ENCODE data around the gene PSMC3IP.

PSMC3IP gene

GRCh38 chr17:42568341-42569111 is 9.0 kb downstream of the PSMC3IP start:
- DNase-seq (ENCODE audit: low spot score): no peak
- TF ChIP-seq CTCF (IDR thresholded peaks at IDR 0.05; ENCODE audit: extremely low read depth, missing control alignments): no peak

GRCh38 chr17:42566883-42567573 is 10.5 kb downstream of the PSMC3IP start, which contains the start of gene MLX:
TSS of gene MLX (plus strand) at chr17:42567100. CDS start at chr17:42567125, 25 bp downstream.
- peak; percentile 100 for DNase-seq (ENCODE audit: low spot score)
- TF ChIP-seq CTCF (IDR thresholded peaks at IDR 0.05; ENCODE audit: extremely low read depth, missing control alignments): no peak

GRCh38 chr17:42566215-42566882 is 11.2 kb downstream of the PSMC3IP start:
- no peak for TF ChIP-seq CTCF (IDR thresholded peaks at IDR 0.05; ENCODE audit: extremely low read depth, missing control alignments)
- no peak for DNase-seq (ENCODE audit: low spot score)

GRCh38 chr17:42565523-42566214 is 11.9 kb downstream of the PSMC3IP start:
- no peak for DNase-seq (ENCODE audit: low spot score)
- no peak for TF ChIP-seq CTCF (IDR thresholded peaks at IDR 0.05; ENCODE audit: extremely low read depth, missing control alignments)

- TF ChIP-seq CTCF (IDR thresholded peaks at IDR 0.05; ENCODE audit: extremely low read depth, missing control alignments): no peak
- DNase-seq (ENCODE audit: low spot score): no peak
Observed at GRCh38 chr17:42564815-42565522, 12.6 kb downstream of the PSMC3IP start.

- no peak for DNase-seq (ENCODE audit: low spot score)
- no peak for TF ChIP-seq CTCF (IDR thresholded peaks at IDR 0.05; ENCODE audit: extremely low read depth, missing control alignments)
Observed at GRCh38 chr17:42563950-42564349, 13.6 kb downstream of the PSMC3IP start.

All from GM20000 (cell line).